T-helper 1 cell treated with Interleukin-12 subunit alpha and Interleukin-12 subunit beta and Interleukin-4 antibody, amounts not matched to agents 30 μg/mL and 1 μg/mL, for 36 hours (primary cell): ENCODE results near the gene SPSB1.
A peak's percentile ranks its signal among the peaks of the same experiment; 100 is the strongest.

Experiments
- H3K27ac Mint-ChIP-seq: one replicate; pipeline ENCODE4 v1.8.0; 2021; ENCODE audit warnings: mild to moderate bottlenecking, mixed read lengths
- H3K27me3 Mint-ChIP-seq: one replicate; pipeline ENCODE4 v1.8.0; 2021; ENCODE audit warnings: low read depth, mixed read lengths
- H3K36me3 Mint-ChIP-seq: one replicate; pipeline ENCODE4 v1.8.0; 2021; ENCODE audit warnings: low read depth, mixed read lengths
- H3K4me1 Mint-ChIP-seq: one replicate; pipeline ENCODE4 v1.8.0; 2021; ENCODE audit warnings: low read depth, mixed read lengths
- H3K4me3 Mint-ChIP-seq: one replicate; pipeline ENCODE4 v1.8.0; 2021; ENCODE audit warnings: mild to moderate bottlenecking, moderate library complexity, mixed read lengths
- H3K9me3 Mint-ChIP-seq: one replicate; pipeline ENCODE4 v1.8.0; 2021; ENCODE audit warnings: mixed read lengths

Gene SPSB1

GRCh38 chr1:9292361-9293240, at the start of gene SPSB1:
TSS of gene SPSB1 (plus strand) at chr1:9292894. CDS start at chr1:9355892, 62,998 bp downstream.
- H3K36me3 Mint-ChIP-seq: peaks cover 16% of the 10 kb centered on the region
- peak within 1 kb of the TSS; percentile 59 for H3K4me3 Mint-ChIP-seq
- peaks cover 29% of the 10 kb centered on the region for H3K4me1 Mint-ChIP-seq
- no peak within 1 kb of the TSS for H3K27ac Mint-ChIP-seq
- peaks cover 13% of the 10 kb centered on the region for H3K9me3 Mint-ChIP-seq
- no peaks in the 10 kb centered on the region for H3K27me3 Mint-ChIP-seq

- Mint-ChIP-seq H3K4me3 (no peak overlapping the region), H3K36me3 (peaks cover 18% of the 10 kb centered on the region), H3K4me1 (peaks cover 65% of the 10 kb centered on the region), H3K27me3 (peaks cover 4% of the 10 kb centered on the region), H3K27ac (no peak overlapping the region), H3K9me3 (no peaks in the 10 kb centered on the region)
Measured at GRCh38 chr1:9243066-9243739, 49.5 kb upstream of the SPSB1 start.

- Mint-ChIP-seq H3K27ac (peak overlapping the region; percentile 71), H3K4me1 (peaks cover 54% of the 10 kb centered on the region), H3K9me3 (no peaks in the 10 kb centered on the region), H3K36me3 (peaks cover 18% of the 10 kb centered on the region), H3K4me3 (no peak overlapping the region), H3K27me3 (no peaks in the 10 kb centered on the region)
Measured at GRCh38 chr1:9244501-9245229, 48.0 kb upstream of the SPSB1 start.

DNA sequence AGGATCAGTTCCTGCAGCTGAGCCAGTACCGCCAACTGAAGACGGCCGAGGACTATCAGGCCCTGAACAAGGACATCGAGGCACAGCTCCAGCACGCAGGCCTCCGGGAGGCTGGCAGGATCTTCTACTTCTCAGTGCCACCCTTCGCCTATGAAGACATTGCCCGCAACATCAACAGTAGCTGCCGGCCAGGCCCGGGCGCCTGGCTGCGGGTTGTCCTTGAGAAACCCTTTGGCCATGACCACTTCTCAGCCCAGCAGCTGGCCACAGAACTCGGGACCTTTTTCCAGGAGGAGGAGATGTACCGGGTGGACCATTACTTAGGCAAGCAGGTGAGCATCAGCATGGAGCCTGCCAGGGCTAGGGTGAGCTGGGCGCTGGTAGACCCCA, 47.5 kb upstream of the SPSB1 start:
- no peak overlapping the region for H3K27ac Mint-ChIP-seq
- no peaks in the 10 kb centered on the region for H3K27me3 Mint-ChIP-seq
- no peak overlapping the region for H3K4me3 Mint-ChIP-seq
- H3K4me1 Mint-ChIP-seq: peaks cover 48% of the 10 kb centered on the region
- H3K9me3 Mint-ChIP-seq: no peaks in the 10 kb centered on the region
- H3K36me3 Mint-ChIP-seq: peaks cover 18% of the 10 kb centered on the region

DNA sequence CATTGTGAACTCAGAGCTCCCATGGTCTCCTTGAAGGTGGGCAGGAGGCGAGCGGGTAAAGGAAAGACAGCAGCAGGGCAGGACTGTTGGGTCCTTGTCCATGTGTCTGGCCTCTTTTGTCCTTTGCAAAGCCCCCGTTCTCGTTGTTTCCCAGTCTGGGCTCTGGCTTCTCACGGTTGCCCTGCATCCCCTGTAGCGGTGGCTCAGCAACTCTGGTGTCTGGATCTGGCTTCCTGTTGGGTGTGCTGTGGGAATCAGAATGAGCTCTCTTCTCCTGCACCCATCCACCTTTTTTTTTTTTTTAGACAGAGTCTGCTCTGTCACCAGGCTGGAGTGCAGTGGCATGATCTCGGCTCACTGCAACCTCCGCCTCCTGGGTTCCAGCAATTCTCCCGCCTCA, 47.0 kb upstream of the SPSB1 start:
- Mint-ChIP-seq H3K36me3 (peaks cover 18% of the 10 kb centered on the region), H3K4me1 (peaks cover 44% of the 10 kb centered on the region), H3K4me3 (no peak overlapping the region), H3K27me3 (no peaks in the 10 kb centered on the region), H3K27ac (no peak overlapping the region), H3K9me3 (no peaks in the 10 kb centered on the region)

DNA sequence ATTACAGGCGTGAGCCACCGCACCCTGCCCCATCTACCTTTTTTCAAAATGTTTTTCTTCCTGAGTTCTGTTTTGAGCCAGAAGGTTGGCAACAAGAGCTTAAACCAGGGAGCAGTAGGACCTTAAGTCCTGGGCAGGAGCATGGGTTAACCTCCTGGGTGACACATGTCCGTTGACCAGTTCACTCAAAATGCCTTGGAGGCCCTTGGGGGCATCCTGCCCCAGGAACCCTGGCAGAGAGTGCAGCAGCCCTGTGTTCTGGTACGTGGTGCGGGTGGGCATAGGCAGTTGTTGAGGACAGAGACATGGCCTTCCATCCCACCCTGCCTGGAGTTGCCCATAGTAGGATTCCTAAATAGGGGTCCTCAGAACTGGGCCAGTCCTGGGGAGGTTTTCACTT, 46.5 kb upstream of the SPSB1 start:
- peaks cover 18% of the 10 kb centered on the region for H3K36me3 Mint-ChIP-seq

DNA sequence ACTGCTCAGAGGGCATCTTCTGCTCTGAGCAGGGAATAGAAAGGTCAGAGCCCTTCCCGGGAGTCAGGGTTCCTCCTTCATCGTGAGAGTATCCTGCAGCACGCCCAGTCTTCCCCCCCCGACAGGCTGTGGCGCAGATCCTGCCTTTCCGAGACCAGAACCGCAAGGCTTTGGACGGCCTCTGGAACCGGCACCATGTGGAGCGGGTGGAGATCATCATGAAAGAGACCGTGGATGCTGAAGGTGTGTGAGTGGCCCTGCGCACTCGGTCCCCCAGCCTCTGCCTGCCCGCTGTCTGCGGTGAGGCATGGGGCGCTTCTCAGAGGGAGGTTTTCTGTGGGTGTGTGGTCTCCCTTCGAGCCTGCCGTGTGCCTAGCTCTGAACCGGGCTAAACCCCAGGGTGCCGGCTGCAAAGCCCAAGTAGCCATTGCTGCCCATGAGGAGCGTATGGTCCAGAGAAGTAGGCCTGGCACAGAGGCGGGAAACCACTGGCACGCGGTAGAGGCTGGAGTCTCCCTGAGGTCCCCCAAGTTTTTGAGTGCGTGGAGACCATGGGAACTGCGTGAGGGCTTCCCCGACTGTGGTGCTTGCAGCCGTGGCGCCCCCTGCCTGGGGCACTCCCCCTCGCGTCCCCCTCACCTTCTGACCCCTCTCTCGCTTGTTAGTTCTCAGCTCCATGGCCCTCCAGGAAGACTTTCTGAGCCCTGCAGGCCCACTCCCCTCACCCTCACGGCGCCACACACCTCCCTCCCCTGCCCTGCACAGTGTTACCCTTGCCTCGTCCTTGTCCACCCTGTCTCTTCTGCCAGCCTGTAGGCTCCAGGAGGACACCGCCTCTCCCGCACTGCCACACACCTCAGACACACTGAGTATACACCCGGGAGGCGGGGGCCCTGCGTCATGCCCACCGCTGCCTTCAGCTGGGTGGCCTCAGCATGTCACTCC, 45.6 kb upstream of the SPSB1 start:
- no peak overlapping the region for H3K27ac Mint-ChIP-seq
- H3K9me3 Mint-ChIP-seq: no peaks in the 10 kb centered on the region
- H3K27me3 Mint-ChIP-seq: no peaks in the 10 kb centered on the region
- H3K4me3 Mint-ChIP-seq: no peak overlapping the region
- peaks cover 14% of the 10 kb centered on the region for H3K36me3 Mint-ChIP-seq
- peaks cover 36% of the 10 kb centered on the region for H3K4me1 Mint-ChIP-seq

More for the DNA sequence above, 46.5 kb upstream of the SPSB1 start:
- Mint-ChIP-seq H3K27ac (no peak overlapping the region), H3K27me3 (no peaks in the 10 kb centered on the region), H3K4me1 (peaks cover 41% of the 10 kb centered on the region), H3K9me3 (no peaks in the 10 kb centered on the region), H3K4me3 (no peak overlapping the region)

- Mint-ChIP-seq H3K4me3 (no peak overlapping the region), H3K4me1 (peaks cover 31% of the 10 kb centered on the region), H3K27ac (peak overlapping the region; percentile 70)
Measured at GRCh38 chr1:9247894-9248293, 44.8 kb upstream of the SPSB1 start.

GRCh38 chr1:9248341-9249262, 44.1 kb upstream of the SPSB1 start:
- H3K4me1 Mint-ChIP-seq: peaks cover 26% of the 10 kb centered on the region
- peaks cover 11% of the 10 kb centered on the region for H3K36me3 Mint-ChIP-seq
- H3K27me3 Mint-ChIP-seq: no peaks in the 10 kb centered on the region
- H3K27ac Mint-ChIP-seq: peak overlapping the region; percentile 70
- no peak overlapping the region for H3K4me3 Mint-ChIP-seq
- no peaks in the 10 kb centered on the region for H3K9me3 Mint-ChIP-seq

More at GRCh38 chr1:9247894-9248293, 44.8 kb upstream of the SPSB1 start:
- Mint-ChIP-seq H3K36me3 (peaks cover 11% of the 10 kb centered on the region), H3K9me3 (no peaks in the 10 kb centered on the region), H3K27me3 (no peaks in the 10 kb centered on the region)

DNA sequence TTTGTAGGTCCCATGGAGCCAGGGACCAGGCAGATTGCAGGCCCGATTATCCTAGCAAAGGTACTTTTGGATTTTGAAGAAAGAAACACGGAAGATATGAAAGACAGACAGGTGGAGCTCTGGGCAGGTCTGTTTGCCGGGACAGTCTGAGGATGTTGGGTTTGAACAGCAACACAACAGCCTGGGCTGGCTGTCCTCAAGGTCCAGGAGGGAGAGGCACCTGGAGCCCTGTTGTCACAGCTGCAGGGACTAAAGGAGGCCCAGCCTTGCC, 43.5 kb upstream of the SPSB1 start:
- Mint-ChIP-seq H3K36me3 (peaks cover 10% of the 10 kb centered on the region), H3K27me3 (no peaks in the 10 kb centered on the region), H3K27ac (no peak overlapping the region), H3K9me3 (no peaks in the 10 kb centered on the region), H3K4me3 (no peak overlapping the region), H3K4me1 (peaks cover 22% of the 10 kb centered on the region)

- Mint-ChIP-seq H3K4me1 (peaks cover 16% of the 10 kb centered on the region), H3K27me3 (no peaks in the 10 kb centered on the region), H3K27ac (no peak overlapping the region), H3K36me3 (peaks cover 10% of the 10 kb centered on the region), H3K9me3 (no peaks in the 10 kb centered on the region), H3K4me3 (no peak overlapping the region)
Measured at GRCh38 chr1:9249534-9250410, 42.9 kb upstream of the SPSB1 start.
